Measurements from ENCODE around the gene RAB2B.

- TF ChIP-seq ELF4 (IDR thresholded peaks at IDR 0.05) (no peak), BHLHE40 (IDR thresholded peaks at IDR 0.05; ENCODE audit: borderline replicate concordance) (no peak), SP1 (IDR thresholded peaks at IDR 0.05) (no peak), ARNT (IDR thresholded peaks at IDR 0.05) (no peak), FOXK2 (IDR thresholded peaks at IDR 0.05) (no peak), TARDBP (IDR thresholded peaks at IDR 0.05) (no peak), FOXM1 (IDR thresholded peaks at IDR 0.05; ENCODE audit: borderline replicate concordance) (no peak), LEF1 (IDR thresholded peaks at IDR 0.05; ENCODE audit: borderline replicate concordance) (no peak), HDGF (IDR thresholded peaks at IDR 0.05; ENCODE audit: borderline replicate concordance) (no peak), SUZ12 (IDR thresholded peaks at IDR 0.05) (no peak)
Observed at GRCh38 chr14:21501568-21501967, 24.8 kb upstream of the RAB2B start.
